IMR-90 (cell line): ENCODE measurements around the gene CFAP43. TPM values are rescaled to one million over a fixed set of nuclear protein-coding genes. Genes with fewer than 3 reads are reported as not detected.

Experiments
- ATAC-seq: fragments of 200-7000 bp; cut with Tn5 transposase; 2 replicates; pipeline ENCODE4 v1.9.1; 2020; ENCODE audit warnings: low read depth, mild to moderate bottlenecking, moderate library complexity
- BruUV-seq: library from RNA; stranded (reverse); fragments of 400-500 nt; replicated peaks from 2 replicates; lab custom pipeline; 2021; lab: Mats Ljungman, UMichigan
- CTCF ChIA-PET: fragments of 300-600 bp; formaldehyde crosslinking; extraction: SDS; loops from one replicate; lab custom pipeline; 2021; ENCODE audit warnings: antibody characterized with exemption; lab: Yijun Ruan, JAX
- POLR2A ChIA-PET: fragments of 300-600 bp; sonication (Branson Sonifier 250); formaldehyde crosslinking; loops from one replicate; lab custom pipeline; 2022; ENCODE audit warnings: antibody characterized with exemption; ENCODE audit not compliant: unreplicated experiment; lab: Charles Lee
- DNase-seq: peaks from one replicate; pipeline ENCODE4 v3.0.0; 2013
- H2AFZ ChIP-seq: replicated peaks from 2 replicates; pipeline ENCODE3; 2013; ENCODE audit warnings: low read length, mild to moderate bottlenecking; ENCODE audit not compliant: poor library complexity
- H2AK5ac ChIP-seq: 2 replicates; pipeline ENCODE4 v1.6.1; 2013; ENCODE audit warnings: low read depth, low read length, inconsistent platforms
- H2AK9ac ChIP-seq: replicated peaks from 2 replicates; pipeline ENCODE3; 2013; ENCODE audit warnings: mild to moderate bottlenecking, low read depth, low read length, moderate library complexity; ENCODE audit not compliant: poor library complexity
- H2BK120ac ChIP-seq: 2 replicates; pipeline ENCODE4 v1.6.1; 2013; ENCODE audit warnings: low read depth, low read length, inconsistent platforms
- H2BK15ac ChIP-seq: 3 replicates; pipeline ENCODE4 v1.6.1; 2013; ENCODE audit warnings: low read depth, low read length, inconsistent platforms
- H2BK20ac ChIP-seq: 2 replicates; pipeline ENCODE4 v1.6.1; 2013; ENCODE audit warnings: low read depth, mild to moderate bottlenecking, inconsistent platforms, low read length, moderate library complexity
- H2BK5ac ChIP-seq: 2 replicates; pipeline ENCODE4 v1.6.1; 2013; ENCODE audit warnings: mild to moderate bottlenecking, low read depth, low read length, inconsistent platforms; ENCODE audit not compliant: poor library complexity, severe bottlenecking
- H3K14ac ChIP-seq: replicated peaks from 2 replicates; pipeline ENCODE4 v1.6.1; 2013; ENCODE audit warnings: low read depth, low read length, inconsistent platforms
- H3K18ac ChIP-seq: 2 replicates; pipeline ENCODE4 v1.6.1; 2013; ENCODE audit warnings: low read depth, low read length, control low read depth
- H3K23ac ChIP-seq: 2 replicates; pipeline ENCODE4 v1.6.1; 2013; ENCODE audit warnings: low read depth, low read length, inconsistent platforms
- H3K27ac ChIP-seq: 2 replicates; pipeline ENCODE4 v1.5.1; 2013; ENCODE audit warnings: mild to moderate bottlenecking, control low read depth, low read length; ENCODE audit not compliant: insufficient read depth
- H3K27me3 ChIP-seq: 2 replicates; pipeline ENCODE4 v1.6.1; 2013; ENCODE audit warnings: low read length; ENCODE audit not compliant: control insufficient read depth, insufficient read depth
- H3K36me3 ChIP-seq: 2 replicates; pipeline ENCODE4 v1.6.1; 2013; ENCODE audit warnings: low read length, mixed read lengths; ENCODE audit not compliant: control insufficient read depth, insufficient read depth
- H3K4ac ChIP-seq: 2 replicates; pipeline ENCODE4 v1.6.1; 2013; ENCODE audit warnings: low read depth, low read length, inconsistent platforms
- H3K4me1 ChIP-seq: 2 replicates; pipeline ENCODE4 v1.6.1; 2013; ENCODE audit warnings: low read length, mixed read lengths; ENCODE audit not compliant: control insufficient read depth, insufficient read depth
- H3K4me2 ChIP-seq: 2 replicates; pipeline ENCODE4 v1.6.1; 2013; ENCODE audit warnings: low read depth, mild to moderate bottlenecking, control low read depth, low read length, moderate library complexity
- H3K4me3 ChIP-seq: 2 replicates; pipeline ENCODE4 v1.5.1; 2013; ENCODE audit warnings: low read depth, mild to moderate bottlenecking, control low read depth, low read length, moderate library complexity; ENCODE audit not compliant: insufficient read depth
- H3K56ac ChIP-seq: 2 replicates; pipeline ENCODE4 v1.6.1; 2013; ENCODE audit warnings: low read length, inconsistent platforms; ENCODE audit not compliant: insufficient read depth; ENCODE audit errors: extremely low read depth
- H3K79me1 ChIP-seq, 2 experiments: 2 replicates each; pipeline ENCODE4 v1.6.1; 2013; ENCODE audit warnings: low read length in 2 of 2, inconsistent platforms in 1 of 2, low read depth in 1 of 2
- H3K9ac ChIP-seq: 2 replicates; pipeline ENCODE4 v1.6.1; 2013; ENCODE audit warnings: low read depth, low read length, control low read depth
- H3K9me1 ChIP-seq: 2 replicates; pipeline ENCODE4 v1.6.1; 2013; ENCODE audit warnings: low read length, inconsistent platforms; ENCODE audit not compliant: insufficient read depth
- H3K9me3 ChIP-seq: 2 replicates; pipeline ENCODE4 v1.6.1; 2013; ENCODE audit warnings: low read length; ENCODE audit not compliant: control insufficient read depth, insufficient read depth
- H4K20me1 ChIP-seq: 2 replicates; pipeline ENCODE4 v1.6.1; 2013; ENCODE audit warnings: low read length, inconsistent platforms; ENCODE audit not compliant: insufficient read depth
- H4K5ac ChIP-seq: 2 replicates; pipeline ENCODE4 v1.6.1; 2013; ENCODE audit warnings: mild to moderate bottlenecking, low read depth, low read length, control low read depth
- H4K8ac ChIP-seq, 2 experiments: 2 replicates each; pipeline ENCODE4 v1.6.1; 2013; ENCODE audit warnings: low read depth in 2 of 2, low read length in 2 of 2, control low read depth in 1 of 2, inconsistent platforms in 1 of 2
- H4K91ac ChIP-seq: 2 replicates; pipeline ENCODE4 v1.6.1; 2013; ENCODE audit warnings: low read depth, low read length, inconsistent platforms; ENCODE audit not compliant: insufficient read depth
- FOS ChIP-seq: fragments of 150-350 bp; IDR thresholded peaks from 2 replicates; pipeline ENCODE4 v1.6.1; 2016; ENCODE audit warnings: low read depth, low read length
- MXI1 ChIP-seq: IDR thresholded peaks from 2 replicates; pipeline ENCODE4 v1.6.1; 2012; ENCODE audit warnings: low read depth, mild to moderate bottlenecking, low read length, moderate library complexity, borderline replicate concordance
- RAD21 ChIP-seq: IDR thresholded peaks from 2 replicates; pipeline ENCODE4 v1.6.1; 2012; ENCODE audit warnings: low read length, improper control_type of control experiment
- WGBS, 2 experiments: methylation state at CpG; one replicate each; pipeline versions ENCODE4 v1.1.5 to v1.1.7; 2013; ENCODE audit warnings: missing lambda C conversion rate in 2 of 2; ENCODE audit not compliant: insufficient read length in 1 of 2; ENCODE audit errors: extremely low coverage in 2 of 2; 5-methylcytosine and 5-hydroxymethylcytosine counted together
- dilution Hi-C: fragments of 300-500 bp; cut with HindIII; formaldehyde crosslinking; loops from one replicate; pipeline ENCODE4 v1.14.3; 2018; ENCODE audit warnings: low sequenced_read_pairs; ENCODE audit not compliant: unreplicated experiment
- in situ Hi-C: fragments of 300-500 bp; cut with MboI; formaldehyde crosslinking; loops from 3 replicates; pipeline ENCODE4 v1.14.3; 2019; ENCODE audit warnings: low sequenced_read_pairs, inconsistent platforms, mixed read lengths
- intact Hi-C: fragments of 100-400 bp; cut with micrococcal nuclease; formaldehyde crosslinking; loops from 2 replicates; pipeline ENCODE4 v1.10.0; 2022
- polyA plus RNA-seq, 3 experiments: library from polyadenylated mRNA; depleted of rRNA; stranded (reverse); fragments of >200 nt; gene quantifications; 2 replicates each; pipeline ENCODE4 v1.2.3, GENCODE V29; 2012; ENCODE audit warnings: low replicate concordance in 1 of 3
- total RNA-seq: library from RNA; depleted of rRNA; stranded (reverse); fragments of >200 nt; gene quantifications from 2 replicates; pipeline ENCODE4 v1.2.3, GENCODE V29; 2012

Gene CFAP43
- total and polyA plus RNA-seq, 2 of the 4 experiments (the other 2 are of a cell fraction): under 0.01 to 0.05 TPM

GRCh38 chr10:104139221-104139620, 92.9 kb downstream of the CFAP43 start:
- no peak overlapping the region for H3K4ac ChIP-seq
- no peak overlapping the region for H4K91ac ChIP-seq
- ATAC-seq: no peak
- no peaks in the 10 kb centered on the region for H3K79me1 ChIP-seq
- no peak overlapping the region for H2AFZ ChIP-seq
- no peak overlapping the region for H2BK5ac ChIP-seq
- no peak overlapping the region for H3K9ac ChIP-seq
- H2BK15ac ChIP-seq: no peak overlapping the region
- dilution Hi-C loops (no loop called here), in situ Hi-C loops (no loop called here), intact Hi-C loops (no loop called here)
- no CpG with 5 or more reads among the region's 5 CpGs for WGBS, 2 experiments
- no peak overlapping the region for H4K5ac ChIP-seq
- no peak overlapping the region for H3K56ac ChIP-seq
- no peak overlapping the region for H2BK120ac ChIP-seq
- TF ChIP-seq FOS (no peak), MXI1 (no peak), RAD21 (0 out of 2 replicates have a peak, but pooled peaks have one; percentile 5)
- BruUV-seq: no TSS peak
- H3K36me3 ChIP-seq: no peaks in the 10 kb centered on the region
- no peaks in the 10 kb centered on the region for H3K4me1 ChIP-seq
- H3K4me3 ChIP-seq: no peak overlapping the region
- no peak overlapping the region for H3K27ac ChIP-seq
- H3K18ac ChIP-seq: no peak overlapping the region
- no peaks in the 10 kb centered on the region for H3K9me3 ChIP-seq
- H4K20me1 ChIP-seq: no peaks in the 10 kb centered on the region
- no peak overlapping the region for H3K23ac ChIP-seq
- H2BK20ac ChIP-seq: no peak overlapping the region
- POLR2A ChIA-PET: no interaction called here
- no peak overlapping the region for H2AK5ac ChIP-seq
- H2AK9ac ChIP-seq: no peak overlapping the region
- H3K4me2 ChIP-seq: no peak overlapping the region
- no peak for DNase-seq
- H3K27me3 ChIP-seq: peaks cover 15% of the 10 kb centered on the region
- no peak overlapping the region for H4K8ac ChIP-seq
- no peaks in the 10 kb centered on the region for H3K9me1 ChIP-seq
- CTCF ChIA-PET: interaction anchor here (0.5 to 1.1 kb wide), 2 partner anchors 12 to 105 kb away, joined by 3 to 4 read pairs; no protein-coding TSS in a partner anchor
- H3K14ac ChIP-seq: no peak overlapping the region
